GM03348 (cell line): ENCODE results near the gene KRT9.
"Not testable (repeated sequence)": the region's sequence is repeated elsewhere in the genome, so short reads cannot be mapped to it uniquely, and the experiment has no call there.

ENCODE experiments used
- DNase-seq: peaks from one replicate; pipeline ENCODE4 v3.0.0; 2012; ENCODE audit warnings: low spot score

Gene KRT9

DNA sequence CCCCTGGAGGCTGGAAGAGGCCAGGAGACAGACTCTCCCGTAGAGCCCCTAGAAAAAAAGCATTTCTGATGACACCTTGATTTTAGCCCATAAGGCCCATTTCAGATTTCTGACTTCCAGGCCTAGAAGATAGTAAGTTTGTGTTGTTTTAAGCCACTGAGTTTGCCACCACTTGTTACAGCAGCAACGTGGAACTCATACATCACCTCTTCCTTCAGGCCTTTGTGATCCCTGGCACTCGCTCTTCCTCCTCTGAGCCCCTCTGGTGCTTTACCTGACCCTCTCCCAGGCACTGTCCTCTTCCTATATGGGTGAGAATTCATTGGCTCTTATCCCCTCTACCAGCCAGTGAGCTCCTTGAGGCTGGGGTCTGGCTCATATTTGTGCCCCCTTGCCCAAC lies 25.0 kb downstream of the KRT9 start:
- no peak for DNase-seq

DNA sequence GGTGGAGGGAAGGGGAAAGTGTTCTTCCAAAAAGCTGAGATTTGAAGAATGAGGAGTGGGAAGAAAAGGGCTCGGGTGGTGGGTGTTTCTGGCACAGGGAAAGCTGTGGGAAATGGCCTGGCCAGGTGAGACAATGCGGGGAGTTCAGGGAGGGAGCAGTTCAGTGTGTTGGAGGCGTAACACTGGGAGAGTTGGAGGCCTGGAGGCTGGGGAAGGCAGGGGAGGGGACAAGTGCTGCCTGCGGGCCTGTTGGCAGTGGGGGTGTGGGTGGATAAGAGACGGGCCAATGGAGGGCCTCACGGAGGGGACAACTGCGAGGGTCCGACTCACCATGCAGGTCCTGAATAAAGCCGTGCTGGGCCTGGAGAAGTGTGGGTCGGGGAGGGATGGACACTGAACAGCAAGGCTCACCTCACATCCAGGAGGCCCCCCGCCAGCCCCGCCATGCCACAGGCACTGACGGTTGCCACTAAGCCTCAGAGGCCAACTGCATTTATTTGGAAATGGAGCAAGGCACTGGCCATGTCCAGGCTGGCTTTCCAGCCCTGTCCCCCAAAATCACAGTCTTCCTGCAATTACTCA lies 25.9 kb downstream of the KRT9 start:
- DNase-seq = no peak

DNA sequence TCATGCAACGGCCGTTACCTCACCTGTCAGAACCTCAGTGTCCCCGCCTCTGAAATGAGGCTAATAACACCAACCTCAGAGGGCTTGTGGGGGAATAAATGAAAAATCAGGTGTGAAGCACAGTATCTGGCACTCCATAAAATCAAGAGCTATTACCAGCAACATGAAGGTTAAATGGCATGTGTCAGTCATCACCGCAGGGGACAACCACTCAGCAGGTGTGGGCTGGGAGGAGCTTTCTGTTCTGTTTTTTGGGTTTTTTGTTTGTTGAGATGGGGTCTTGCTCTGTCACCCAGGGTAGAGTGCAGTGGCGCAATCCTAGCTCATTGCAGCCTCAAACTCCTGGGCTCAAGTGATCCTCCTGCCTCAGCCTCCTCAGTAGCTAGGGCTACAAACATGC lies 26.9 kb downstream of the KRT9 start:
- no peak for DNase-seq

DNA sequence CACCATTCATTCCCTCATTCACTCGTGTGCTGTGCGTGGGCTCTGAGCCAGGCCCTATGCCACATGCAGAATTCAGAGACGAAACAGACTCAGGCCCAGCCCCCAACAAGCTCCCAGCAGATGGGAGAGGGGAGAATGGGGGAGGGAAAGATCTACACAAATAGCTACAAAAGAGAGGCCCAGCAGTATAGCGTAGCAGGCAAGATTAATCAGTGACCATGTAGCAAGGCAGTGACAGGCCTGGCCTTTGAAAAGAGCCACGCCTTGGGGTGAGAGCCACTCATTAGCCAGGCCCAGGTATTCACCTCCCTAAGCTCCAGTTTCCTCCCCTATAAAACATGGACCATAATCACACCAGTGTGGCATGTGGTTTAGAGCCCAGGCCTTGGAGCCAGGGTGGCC lies 27.4 kb downstream of the KRT9 start:
- no peak for DNase-seq

DNA sequence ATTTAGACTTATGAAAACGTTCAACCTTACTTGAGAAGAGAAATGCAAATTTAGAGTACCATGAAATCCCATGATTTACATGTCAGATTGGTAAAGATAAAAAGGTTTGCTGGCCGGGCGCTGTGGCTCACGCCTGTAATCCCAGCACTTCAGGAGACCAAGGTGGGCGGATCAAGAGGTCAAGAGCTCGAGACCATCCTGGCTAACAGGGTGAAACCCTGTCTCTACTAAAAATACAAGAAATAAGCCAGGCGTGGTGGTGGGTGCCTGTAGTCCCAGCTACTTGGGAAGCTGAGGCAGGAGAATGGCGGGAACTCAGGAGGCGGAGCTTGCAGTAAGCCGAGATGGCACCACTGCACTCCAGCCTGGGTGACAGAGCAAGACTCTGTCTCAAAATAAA lies 29.1 kb downstream of the KRT9 start:
- DNase-seq = not testable (repeated sequence)

DNA sequence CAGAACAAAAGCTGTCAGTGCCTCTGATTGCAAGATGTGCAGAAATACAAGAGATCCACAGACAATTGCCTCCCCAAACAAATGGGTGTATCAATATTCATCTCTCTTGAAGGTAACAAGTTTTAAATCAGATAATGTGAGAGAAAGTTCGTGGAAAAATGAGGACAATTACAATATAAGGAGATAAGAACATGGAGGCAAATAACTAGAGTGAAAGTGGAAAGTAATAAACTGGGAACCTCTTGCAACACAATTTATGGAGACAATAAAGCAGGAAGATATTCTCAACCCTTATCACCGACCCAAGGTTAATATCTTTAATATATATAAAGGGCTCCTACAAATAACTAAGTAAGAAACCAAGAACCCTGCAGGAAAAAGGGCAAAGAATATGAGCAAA lies 29.5 kb downstream of the KRT9 start:
- no peak for DNase-seq

DNA sequence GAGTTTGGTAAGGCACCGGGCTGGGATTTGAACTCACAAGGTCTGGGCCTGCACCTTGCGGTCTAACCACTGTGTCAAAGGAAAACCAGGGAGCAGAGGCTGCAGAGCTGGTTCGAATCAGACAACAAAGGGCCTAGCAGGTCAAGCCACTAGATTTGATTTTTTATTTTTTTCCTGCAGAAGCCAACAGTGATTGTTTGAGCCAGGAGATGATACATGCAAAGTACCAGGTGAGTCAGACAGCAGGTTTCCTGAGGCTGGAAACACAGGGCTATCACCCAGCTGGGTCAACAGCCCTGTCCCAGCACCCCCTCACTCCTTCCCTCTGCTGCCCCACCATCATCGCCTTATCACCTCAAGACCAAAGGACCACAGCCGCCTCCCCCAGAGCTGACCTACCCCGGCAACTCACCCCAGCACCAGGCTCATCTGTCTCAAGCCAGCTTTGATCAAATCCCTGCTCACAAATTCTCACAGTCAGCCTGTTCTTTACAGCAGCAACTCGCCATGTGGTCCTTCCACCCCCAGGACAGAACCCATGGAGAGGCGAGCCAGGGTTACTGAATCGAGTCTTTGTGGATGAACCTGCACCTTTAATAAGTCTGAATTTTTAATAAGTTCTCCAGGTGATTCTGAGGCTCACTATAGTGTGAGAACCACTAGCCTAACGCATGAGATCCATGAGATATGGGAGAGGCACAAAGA lies 30.8 kb downstream of the KRT9 start:
- DNase-seq = no peak

DNA sequence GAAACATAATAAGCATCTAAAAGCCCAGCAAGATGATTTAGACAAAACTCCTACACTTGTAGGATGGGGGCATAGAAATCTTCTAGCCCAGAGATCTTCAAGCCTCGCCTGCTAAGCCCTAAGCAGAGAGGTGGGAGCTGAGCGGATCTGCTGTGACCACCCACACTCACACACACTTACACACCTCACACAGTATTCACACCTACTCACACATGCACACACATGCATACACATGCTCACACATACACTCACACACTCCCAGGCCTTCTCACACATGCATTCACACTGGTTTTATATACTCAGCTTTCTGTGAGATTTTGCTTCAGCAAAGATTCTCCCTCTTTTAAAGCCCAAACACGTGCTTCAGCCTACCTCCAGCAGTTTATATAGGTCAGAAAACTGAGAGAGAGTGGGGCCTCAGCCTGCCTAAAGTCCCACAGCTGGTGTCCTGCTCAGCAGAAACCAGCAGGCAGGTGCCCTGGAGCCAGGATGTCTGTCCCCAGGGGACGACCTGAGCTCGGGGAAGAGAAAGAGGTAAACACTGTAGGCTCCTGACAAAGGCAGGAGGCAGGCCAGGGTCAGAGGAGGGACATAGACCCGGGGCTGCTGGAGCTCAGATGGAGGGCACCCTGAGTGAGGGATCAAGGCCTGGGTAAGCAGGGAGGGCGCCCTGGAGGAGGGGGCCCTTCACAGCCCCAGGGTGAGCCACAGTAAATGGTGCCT lies 31.7 kb downstream of the KRT9 start:
- DNase-seq = no peak

DNA sequence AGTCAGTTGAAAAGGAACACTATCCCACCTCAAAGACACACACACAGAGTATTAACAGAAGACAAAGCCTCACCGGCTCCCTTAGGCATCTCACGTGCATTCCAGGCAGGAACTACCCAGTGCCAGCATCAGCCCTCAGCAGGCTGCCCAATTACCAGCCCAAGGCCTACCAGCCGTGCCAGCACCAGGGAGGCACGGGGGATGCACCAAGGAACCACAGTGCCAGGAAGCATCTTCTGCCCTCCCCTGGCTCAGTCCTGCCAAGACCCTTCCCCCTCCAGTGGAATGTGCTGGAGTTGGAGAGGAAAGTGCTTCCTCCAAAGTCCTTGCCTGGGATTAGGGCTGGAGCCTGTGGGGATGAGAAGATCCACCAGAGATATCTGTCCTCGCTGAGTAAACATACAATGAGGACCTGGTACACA lies 32.8 kb downstream of the KRT9 start:
- DNase-seq = no peak

DNA sequence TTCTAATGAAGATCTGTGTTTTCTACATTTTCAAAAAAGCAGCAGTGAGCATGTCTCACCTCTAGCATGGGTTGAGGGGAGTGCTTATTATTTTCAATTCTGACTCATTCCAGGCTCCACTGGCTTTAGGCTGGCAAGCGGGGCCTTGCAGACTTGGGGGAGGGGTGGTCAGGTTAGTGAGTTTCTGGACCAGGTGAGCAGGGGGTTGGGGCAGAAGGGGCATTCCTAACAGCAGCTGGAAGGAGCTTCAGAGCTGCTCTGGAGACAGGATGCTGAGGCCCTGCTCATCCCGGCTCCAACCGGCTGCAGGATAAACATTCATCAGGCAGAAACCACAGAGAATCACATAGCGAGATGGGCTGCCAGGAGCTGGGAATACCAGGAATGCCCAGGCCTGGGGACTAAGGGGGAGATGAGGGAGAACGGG lies 33.3 kb downstream of the KRT9 start:
- DNase-seq = peak; percentile 46

DNA sequence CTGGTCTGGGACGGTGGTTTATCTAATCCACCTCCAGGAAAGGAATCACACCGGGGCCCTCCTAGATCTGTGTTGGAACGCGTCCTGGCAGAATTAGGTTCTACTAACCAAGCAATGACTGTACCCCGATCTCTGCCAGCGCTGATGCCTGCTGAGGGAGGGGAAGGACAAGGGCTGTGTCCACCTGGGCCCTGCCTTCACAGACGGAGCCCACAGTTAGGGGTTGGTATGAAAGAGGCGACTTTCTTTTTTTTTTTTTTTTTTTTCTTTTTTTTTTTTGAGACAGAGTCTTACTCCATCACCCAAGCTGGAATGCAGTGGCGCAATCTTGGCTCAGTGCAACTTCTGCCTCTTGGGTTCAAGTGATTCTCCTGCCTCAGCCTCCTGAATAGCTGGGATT lies 33.9 kb downstream of the KRT9 start:
- no peak for DNase-seq

DNA sequence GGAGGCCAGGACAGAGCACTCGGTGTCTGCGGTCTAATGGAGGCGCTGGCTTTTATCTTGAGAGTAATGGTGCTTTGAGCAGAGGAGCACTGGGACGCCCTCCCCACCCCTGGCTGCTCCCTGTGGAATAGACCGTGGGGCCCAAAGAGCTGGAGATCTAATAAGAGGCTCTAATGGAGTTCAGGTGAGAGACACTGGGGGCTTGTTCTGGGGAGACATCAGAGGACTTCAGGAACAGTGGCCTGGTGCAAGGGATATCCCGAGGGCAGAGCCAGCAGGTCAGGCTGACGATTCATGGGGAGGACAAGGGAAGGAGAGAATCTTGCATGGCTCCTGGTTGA lies 34.3 kb downstream of the KRT9 start:
- no peak for DNase-seq

DNA sequence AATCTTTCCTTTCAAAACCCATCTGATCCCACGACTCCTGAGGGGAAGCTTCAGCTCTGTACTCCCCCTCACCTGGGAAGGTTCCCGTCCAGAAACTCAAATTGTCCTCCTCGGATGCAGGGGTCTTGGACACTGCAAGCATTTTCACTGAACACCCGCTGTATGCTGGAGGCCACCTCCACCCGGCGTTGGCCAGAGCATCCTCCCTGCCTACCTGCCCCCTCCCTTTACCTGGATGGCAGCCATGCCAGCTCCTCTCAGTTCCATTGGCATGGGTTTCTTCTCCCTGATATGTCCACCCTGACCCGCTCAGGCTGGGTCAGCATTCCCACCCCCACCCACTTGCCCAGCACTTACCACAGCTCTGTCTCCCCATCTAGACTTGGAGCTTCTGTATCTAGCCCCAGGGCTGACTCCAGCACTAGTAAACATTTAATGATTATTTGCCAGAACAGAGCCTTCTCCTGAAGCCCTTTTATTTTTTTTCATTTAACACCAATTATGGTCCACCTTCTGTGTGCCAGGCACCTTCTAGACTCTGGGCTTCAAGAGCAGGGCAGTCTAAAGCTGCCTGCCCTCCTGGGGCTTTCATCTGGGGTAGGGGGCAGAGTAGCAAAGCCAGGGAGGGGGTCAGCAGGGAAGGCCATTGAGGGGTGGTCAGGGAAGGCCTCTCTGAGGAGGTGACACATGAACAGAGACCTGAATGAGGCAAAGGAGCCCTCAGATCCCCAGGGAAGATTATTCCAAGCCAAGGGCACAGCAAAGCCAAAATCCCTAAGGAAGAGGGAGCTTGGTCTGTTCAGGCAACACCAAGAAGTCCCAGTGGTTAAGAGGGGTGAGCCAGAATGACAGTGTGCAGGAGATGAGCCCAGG lies 34.9 kb downstream of the KRT9 start:
- no peak for DNase-seq

DNA sequence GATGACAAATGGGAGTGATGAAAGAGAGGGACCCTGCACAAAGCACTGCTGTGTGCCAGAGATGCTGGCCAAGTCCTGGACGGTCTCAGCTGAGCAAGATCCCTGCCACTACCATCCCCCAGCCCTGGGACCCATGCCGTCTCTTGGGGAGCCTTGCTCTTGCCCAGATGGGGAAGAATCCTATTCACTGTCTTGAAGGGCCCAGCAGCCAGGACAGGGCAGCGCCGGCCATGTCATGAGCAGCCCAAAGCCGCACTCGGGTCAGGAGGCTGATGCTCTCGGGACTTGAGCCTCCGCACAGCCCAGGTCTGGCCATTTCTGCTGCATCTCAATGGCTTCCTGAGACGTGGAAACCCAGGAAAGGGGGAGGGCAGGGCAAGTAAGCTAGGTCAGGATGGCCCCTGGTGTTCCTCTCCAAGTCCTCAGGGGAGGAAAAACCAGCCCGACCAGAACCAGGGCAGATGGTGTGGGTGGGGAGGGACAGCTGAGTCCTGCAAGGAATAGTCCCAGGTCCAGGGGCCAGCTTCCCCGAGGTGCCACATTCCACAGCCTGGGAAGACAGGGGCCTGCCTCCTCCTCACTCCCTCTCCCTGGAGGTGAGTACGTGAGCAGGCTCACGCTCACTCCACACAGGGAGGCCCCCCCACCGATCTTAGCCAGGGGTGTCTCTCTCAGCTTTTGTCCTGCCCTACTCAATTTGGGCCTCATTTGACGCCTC lies 35.9 kb downstream of the KRT9 start:
- DNase-seq = no peak

DNA sequence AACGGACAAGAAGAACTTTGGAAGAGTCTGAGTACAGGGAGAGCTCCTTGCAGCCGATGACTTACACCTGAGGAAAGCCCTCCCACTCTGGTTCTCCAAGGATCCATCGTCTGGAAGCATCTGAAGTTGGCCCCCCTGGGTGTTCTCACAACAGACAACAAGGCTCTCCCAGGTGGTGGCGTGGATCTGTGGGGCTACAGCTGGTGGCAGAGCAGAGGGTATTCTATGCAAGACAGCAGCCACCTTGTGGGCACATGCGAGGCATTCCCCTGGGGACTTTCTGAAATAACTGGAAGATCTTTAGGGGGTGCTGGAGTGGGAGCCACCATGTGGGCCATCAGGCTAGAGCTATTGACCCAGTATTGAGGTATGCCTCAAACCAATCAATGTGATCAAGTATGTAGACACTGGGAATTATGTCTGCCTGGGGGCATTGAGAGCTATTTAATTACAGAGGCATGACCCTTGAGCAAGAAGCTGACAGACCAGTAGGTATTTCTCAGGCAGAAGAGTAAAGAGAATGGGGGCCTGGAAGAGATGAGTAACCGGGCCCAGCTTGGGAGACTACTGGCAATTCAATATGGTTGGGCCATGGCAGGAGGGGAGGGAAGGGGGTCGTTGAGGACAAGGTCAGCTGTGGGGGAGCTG lies 36.8 kb downstream of the KRT9 start:
- DNase-seq = no peak

DNA sequence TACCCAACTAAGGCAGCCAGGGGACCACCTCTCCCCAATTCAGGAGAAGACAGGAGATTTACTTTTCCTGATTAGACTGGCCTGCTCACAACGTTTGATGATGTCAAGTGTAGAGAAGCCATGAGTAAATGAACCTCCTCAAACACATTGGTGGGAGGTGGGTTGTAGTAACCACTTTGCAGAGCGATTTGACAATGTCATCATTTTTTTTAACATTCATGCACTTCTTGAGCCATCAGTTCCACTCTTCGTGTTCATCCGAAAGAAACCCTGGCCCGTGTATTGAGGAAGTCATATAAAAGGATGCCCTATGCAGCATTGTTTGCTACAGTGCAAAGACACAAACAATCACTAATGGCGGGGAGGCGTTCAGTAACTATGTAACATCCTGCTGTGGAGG lies 38.2 kb downstream of the KRT9 start:
- no peak for DNase-seq

DNA sequence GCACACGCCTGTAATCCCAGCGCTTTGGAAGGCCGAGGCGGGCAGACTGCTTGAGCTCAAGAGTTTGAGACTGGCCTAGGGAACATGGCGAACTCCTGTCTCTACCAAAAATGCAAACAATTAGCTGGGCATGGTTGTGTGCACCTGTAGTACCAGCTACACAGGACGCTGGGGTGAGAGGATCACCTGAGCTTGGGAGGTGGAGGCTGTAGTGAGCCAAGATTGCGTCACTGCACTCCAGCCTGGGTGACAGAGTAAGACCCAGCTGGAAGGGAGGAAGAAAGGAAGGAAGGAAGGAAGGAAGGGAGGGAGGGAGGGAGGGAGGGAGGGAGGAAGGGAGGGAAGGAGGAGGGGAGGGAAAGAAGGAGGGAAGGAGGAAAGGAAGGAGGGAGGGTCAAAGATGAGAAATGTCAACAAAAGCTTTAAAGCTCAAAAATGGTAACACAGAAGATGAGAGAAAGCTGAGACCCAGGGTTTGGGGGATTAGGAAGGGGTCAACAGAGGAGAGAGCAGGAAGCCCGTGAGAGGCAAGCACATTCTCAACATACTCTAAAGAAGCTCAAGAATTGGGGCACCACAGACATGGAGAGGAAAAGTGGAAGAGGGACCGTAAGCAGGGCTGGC lies 38.8 kb downstream of the KRT9 start:
- DNase-seq = no peak

DNA sequence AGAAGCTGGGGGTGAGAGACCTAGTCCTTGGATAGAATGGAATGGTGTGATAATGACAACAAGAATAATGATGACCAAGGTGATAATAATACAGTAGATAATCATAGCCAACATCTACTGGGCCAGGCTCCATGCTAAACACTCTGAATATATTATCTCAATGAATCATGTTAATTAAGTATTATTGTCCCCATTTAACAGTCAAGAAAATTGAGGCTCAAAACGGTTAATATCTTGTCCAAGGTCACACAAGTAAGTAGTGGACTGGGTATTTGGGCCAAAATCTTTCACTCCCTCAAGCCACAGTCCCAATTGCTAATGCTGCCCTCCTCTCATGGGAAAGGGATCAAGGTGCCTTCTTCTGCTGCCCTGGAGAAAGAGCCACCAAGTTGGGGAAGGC lies 39.9 kb downstream of the KRT9 start:
- DNase-seq = no peak

DNA sequence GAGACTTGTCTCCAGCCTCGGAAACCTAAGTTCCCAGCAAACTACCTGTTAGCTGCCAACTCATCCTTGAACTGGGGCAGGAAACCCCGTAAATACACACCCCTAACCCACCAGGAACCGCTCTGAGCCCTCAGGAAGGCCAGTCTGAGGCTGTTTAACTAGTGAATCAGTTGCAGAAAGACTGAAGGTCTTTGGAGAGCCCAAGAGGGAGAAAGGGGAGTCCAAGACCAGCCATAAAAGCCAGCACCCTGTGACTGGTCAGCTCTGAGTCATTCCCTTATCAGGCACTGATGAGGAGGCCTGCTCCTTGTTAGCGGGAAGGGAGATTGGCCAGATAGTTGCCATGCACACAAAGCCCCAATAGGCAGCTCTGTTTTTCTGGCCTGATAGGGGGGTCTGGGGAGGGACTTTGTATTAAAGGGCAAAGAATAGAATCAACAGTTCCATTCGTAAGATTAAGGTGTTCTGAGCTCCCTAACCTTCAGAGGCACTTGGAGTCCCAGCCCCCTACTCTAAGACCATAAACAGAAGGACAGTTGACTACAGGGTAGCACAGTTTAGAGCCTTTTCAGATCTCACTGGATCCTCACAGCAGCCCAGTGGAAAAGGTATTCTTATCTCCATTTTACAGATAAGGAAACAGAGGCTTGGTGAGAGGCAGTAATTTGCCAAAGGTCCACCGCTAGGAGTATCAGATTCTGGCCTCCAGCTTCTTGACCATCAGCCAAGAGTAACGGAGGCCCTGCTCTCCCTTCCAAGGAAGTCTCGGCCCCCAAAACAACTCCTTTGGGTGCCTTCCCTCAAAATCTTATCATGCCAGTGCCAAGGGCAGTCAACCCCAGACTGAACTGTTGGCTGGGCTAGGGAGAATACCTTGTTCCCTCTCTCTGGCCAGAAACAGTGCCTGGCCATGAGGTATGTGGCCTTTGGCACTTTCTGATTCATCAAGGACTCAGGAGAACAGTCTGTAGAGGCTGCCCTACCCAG lies 41.5 kb downstream of the KRT9 start:
- DNase-seq = peak; percentile 85

DNA sequence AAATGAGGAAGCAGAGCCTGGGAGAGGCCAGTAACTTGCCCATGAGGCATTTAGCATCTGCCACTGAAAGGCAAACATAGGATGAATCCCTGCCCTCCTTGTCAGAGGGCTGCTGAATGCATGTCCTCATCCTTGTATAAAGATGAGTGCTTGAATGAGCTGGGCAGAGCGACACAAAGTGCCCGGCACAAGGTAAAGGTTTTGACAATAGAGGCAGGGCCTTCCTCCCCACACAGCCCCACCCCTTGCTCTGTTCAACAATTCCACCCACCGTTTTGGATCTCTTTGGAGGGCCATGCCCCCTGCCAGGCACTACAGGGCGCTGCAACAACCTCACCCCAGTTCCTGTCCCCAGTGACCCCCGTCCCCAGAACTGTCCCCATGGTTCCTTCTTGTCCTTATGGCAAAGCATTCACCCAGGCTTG lies 42.4 kb downstream of the KRT9 start:
- DNase-seq = no peak
